Activated CD8-positive, alpha-beta memory T cell treated with anti-CD3 and anti-CD28 coated beads, Interleukin-2, amount 50 U/mL, for 1 hour (primary cell): Measurements from ENCODE around the gene KRT82.
"Not testable (repeated sequence)": the region's sequence is repeated elsewhere in the genome, so short reads cannot be mapped to it uniquely, and the experiment has no call there.

ENCODE experiments used
- DNase-seq: peaks from one replicate; pipeline ENCODE4 v3.0.0-alpha.2; 2020; ENCODE audit errors: extremely low read depth

Gene KRT82

DNA sequence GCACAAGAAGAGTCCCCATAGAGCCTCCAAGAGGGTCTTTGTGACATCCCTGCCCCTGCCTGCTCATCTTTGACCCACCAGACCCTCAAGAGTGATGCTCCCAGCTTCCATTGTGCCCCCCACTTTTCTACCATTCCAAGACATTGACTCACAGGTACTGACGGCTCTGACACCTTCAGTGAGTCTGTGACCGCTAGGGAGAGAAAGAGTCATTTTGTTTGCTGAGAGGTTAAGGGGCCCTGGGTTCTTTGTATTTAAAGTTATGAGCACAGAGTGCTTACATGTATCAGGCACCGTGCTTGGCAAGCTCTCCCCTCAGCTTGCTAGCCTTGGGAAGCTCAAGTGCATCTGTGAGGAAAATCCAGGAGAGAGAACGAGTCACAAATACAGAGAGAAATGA, 7.1 kb upstream of the KRT82 start:
- DNase-seq = no peak

DNA sequence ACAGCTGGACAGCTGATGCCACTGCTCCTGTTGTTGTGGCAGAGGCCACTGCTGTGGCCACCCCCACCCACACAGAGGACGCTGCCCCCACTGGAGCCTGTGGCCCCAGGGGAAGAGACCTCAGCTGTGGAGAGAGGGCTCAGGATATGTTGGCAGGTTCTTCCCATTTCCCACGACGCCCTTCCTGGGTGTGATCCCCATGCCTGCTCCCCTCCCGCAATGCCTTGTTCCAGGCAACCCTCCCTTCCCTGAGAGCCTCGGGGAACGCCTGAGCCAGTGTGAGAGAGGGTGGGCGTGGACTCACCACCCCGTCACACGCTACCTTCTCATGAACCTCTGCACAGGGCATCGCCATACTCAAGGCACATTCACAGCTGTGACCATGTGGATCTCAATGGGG, 5.7 kb upstream of the KRT82 start:
- no peak for DNase-seq

DNA sequence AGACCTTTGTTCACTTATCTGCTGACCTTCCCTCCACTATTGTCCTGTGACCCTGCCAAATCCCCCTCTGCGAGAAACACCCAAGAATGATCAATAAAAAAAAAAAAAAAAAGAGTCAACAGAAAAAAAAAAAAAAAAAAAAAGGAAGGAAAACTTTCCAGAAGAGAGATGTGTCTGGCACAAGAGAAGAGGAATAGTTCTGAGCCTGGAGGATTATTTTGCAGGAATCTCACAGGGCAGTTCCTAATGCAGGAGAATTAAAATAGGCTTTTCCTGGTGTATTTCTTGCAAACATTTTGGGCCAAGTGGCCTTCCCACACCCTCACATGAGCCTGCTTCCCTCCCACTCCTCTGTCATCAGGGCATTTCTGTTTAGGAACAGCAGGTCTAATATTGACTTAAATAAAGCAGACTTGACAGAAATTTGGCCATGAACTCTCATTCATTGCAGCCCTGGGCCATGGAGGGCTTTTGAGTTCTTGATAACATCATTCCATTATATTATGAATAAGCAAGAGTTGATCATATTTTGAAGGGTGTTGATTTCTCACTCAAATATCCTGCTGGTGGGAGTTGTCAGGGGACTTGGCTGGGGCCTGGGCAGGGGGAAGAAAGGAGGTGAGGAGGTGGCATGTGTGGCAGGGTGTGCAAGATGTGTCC, 4.6 kb upstream of the KRT82 start:
- DNase-seq = not testable (repeated sequence)

DNA sequence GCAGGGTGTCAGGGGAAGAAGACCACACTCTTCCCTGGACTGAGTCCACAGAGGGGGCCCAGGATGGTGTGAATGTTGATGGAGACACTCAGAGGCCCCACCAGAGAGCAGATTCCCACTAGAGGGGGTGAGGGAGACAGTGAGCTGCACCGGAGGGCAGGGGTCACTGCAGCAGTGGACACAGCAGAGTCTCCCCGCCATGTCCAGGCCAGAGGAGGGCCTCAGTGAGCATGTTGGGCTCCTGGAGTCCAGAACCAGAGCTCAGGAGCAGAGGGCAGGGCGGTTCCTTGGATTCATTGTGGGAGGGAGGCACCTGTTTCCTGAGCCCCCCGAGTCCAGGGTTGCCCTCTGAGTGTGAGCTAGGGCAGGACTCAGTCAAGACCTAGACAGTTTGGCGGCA, 1.8 kb upstream of the KRT82 start:
- DNase-seq = no peak

DNA sequence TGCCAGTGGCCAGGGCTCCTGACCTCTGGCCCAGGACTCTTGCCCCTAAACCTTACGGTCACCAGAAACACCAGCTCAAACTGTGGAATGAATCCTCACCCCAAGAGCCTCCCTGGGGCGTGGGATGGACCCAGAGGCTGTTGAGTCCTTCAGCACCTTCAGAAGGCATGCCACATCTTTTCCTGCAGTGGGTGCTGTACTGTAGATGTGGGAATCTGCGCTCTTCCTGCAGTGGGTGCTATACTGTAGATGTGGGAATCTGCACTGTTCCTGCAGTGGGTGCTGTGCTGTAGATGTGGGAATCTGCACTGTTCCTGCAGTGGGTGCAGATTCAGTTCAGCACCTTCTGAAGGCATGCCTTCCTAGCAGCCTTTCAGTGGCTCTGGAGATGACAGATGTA, 1.2 kb downstream of the KRT82 start:
- no peak for DNase-seq

DNA sequence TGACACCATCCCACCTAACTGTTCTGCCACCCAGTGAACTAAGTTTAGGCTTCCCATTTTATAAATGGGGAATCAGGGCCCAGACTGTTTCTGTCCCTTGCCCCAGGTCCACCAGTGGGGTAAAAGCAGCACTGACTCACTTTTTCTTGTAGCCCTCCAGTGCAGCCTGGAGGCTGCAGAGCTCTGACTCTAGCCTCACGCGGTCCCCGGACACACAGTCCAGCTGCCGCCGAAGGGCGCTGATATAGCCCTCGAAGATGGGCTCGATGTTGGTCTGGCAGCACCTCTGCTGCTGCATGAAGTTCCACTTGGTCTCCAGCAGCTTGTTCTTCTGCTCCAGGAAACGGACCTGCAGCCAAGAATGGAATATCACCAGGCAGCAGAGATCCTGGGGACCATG, 2.6 kb downstream of the KRT82 start:
- no peak for DNase-seq

DNA sequence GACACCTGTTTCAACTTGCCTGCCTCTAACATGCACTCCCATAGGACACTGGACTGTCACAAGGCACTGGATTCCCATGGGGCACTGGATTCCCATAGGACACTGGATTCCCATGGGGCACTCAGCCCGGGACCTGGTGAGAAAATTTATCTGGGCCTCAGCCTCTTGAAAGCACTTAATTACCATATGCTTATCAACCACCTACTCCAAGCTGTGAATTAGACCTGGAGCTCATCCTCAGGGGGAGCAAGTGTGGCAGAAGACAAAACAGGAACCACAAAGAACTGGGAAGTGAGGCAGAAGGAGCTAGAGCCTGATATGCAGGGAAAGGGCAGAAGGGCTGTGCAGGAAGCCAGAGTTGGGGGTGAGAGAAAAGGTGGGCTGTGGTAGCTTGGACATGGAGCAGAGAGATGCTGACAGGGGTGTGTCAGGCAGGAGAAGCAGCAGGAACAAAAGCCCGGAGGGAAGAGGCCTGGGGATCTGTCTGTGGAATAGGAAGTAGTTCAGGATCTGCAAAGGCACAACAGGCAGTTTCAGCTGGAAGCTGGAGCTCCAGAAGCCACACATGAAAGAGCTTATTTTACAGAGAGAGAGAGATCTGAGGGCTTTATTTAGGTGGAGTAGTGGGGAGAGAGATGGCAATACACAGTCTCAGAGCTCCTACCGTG, 3.1 kb downstream of the KRT82 start:
- no peak for DNase-seq

DNA sequence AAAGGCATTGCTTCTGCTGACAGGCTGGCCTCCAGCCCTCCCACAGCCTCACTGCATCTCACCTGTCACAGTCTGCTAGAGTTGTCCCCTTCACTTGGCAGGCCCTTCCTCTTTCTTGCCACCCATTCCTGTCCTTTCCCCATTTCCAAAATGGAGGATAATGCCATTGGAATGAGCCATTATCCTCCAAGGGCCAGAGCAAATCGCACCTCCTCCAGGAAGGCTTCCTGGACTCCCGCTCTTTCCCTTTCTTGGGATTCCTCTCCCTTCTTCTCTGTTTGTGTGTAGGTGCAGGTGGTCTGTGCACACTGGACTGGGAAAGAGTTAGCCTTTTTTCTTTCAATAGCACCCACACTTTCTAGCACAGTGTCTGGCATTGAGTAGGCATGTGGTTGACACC, 3.8 kb downstream of the KRT82 start:
- DNase-seq = no peak

DNA sequence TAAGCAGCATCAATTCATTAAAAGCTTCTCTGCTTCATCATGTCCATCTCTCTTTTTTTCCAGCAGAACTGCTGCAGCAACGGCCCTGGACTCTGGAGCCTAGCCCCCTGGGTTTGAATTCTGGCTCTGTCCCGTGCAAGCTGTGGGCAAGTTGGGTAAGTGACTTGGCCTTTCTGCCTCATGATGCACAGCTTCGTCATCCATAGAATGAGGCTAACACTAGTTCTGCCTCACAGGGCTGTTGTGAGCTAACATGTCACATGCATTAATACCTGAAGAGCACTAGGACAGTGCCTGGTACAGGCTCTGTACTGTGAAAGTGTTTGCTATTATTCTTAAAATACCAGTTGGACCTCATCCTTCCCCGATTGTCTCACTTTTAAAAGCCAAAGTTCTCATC, 4.2 kb downstream of the KRT82 start:
- DNase-seq = no peak

DNA sequence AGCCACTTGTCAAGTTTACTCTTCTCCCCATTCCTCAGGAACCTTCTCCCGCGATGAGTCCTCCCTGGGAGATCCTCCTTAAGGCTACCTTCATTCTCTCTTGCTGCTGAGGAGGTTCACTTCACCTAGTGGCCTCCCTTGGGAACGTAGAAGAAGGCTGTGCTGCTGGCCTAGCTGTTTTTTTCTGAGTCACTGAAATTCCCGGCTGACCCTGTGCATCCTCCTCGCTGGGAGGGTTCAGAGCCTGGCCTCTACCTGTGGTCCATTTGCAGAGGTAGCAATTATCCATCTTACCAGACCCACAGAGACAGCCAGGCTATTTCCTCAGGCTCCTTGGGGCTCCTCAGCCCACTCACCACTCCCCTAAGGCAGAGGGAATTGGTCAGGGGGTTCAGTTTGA, 4.6 kb downstream of the KRT82 start:
- DNase-seq = no peak

DNA sequence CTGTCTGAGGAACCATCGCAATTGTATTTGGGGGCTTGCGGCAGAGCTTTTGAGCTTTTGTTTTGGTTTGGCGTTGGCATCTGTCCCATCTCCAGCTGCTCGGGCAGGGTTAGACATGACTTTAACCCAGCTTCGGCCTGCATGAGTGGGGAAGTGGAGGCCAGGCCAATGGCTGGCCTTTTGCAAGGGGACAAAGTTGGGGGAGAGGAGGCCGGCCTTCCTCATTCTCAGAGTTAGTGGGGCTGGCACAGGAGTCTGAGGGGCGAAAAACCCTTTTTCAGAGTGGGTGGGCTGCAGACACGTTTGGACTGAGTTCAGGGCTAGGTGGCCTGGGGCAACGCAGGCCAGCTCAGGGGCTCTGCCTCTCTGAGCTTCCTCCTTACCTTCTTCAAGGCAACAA, 5.2 kb downstream of the KRT82 start:
- no peak for DNase-seq

DNA sequence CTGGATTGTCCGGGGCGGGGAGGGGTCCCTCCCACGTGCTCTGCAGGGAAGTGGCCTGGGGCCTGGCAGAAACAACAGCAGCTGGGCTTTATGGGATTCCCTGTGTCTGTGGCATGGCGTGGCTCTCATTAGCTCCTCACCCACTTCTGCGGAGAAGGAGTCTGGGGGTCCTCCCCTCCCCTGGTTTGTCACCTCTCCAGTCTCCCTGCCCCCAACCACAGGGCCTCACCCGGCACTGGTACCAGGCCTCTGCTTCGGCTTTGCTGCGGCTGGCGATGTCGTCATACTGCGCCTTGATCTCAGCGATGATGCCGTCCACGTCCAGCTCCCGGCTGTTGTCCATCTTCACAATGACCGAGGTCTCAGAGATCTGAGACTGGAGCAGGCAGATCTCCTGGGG, 6.4 kb downstream of the KRT82 start:
- DNase-seq = no peak

DNA sequence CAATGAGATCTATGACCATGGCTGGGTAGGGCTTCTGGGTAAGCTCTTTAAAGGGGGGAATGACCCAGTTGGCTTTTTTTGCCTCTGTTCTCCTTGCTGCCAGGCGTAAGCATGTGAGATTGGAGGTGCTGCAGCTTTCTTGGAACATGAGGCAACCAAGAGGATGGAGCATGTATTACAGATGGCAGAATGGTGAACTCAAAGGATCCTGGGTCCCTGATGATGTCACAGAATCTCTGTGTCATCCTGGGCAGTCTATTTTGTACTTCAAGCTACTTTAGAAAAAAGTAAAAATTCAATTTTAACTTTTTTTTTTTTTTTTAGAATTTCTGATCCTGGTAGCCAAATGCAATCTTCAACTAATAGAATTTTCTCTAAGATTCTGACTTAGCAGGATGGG, 8.0 kb downstream of the KRT82 start:
- DNase-seq = no peak

DNA sequence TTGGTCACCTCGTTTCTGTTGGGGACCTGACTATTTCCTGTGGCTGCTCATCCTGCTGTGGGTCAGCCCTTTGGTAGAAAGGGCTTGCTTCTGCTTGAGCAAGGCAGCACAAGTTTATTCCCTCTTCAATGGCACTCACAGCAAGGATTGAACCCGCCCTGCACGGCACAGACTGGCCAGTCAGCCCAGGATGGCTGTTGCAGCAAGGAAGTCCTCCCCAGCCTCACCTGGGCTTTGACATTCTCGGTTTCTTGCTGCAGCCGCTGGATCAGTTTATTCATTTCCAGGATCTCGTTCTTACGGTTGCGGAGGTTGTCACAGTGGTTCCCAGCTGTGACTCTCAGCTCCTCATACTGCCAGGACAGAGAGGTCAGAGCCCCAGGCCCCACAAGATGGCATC, 9.5 kb downstream of the KRT82 start:
- no peak for DNase-seq

DNA sequence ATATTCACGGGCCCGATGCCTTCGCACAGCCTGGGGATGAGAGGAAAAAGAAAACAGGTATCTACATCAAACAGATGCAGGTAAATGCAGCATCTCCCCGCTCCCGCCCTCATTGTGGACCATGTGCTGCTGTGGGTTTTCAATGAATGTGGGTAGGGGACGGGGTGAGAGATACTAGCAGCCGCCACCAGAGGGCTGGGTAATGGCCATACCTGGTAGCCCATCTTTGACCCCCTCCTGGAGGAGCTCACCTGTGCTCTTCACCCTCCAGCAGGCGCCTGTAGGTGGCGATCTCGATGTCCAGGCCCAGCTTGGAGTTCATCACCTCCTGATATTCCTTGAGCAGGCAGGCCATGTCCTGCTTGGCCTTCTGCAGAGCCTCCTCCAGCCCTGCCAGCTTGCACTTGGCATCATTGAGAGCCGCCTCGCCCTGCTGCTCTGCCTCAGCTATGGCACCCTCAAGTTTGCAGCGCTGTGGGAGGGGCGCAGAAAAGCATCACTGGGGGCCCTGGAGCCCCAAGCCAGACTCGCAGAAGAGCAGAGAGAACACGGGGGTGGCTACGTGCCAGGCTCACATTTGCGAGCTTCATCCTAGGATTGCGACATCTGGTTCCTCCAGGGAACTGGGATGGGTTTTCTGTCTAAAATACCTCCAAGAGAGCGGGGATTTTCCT, 10.2 kb downstream of the KRT82 start:
- no peak for DNase-seq

DNA sequence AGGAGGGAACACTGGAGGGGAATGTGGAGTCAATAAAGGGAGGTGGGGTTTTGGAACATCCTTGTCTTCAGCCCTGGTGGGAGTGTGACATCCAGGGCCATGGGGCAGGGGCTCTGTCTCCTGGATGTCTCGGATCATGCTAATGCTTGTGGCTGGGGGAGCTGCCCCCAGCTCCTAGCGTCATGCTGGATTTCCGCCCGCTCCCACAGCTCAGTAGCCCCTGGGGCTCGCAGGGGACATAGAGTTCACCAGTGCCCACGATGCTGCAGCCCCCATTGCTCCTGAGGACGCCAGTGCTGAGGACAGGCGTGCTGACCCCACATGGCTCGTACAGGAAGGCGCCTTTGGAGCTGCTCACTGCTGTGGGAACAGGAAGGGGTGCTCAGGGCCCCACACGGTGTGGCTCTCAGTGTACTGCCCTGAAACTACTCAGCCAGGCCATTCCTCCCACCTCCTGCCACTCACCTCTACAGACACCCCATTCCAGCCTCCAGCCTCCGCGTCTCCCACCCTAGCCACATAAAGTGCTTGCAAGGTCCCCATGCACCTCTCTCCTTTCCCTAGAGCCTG, 11.2 kb downstream of the KRT82 start:
- no peak for DNase-seq

DNA sequence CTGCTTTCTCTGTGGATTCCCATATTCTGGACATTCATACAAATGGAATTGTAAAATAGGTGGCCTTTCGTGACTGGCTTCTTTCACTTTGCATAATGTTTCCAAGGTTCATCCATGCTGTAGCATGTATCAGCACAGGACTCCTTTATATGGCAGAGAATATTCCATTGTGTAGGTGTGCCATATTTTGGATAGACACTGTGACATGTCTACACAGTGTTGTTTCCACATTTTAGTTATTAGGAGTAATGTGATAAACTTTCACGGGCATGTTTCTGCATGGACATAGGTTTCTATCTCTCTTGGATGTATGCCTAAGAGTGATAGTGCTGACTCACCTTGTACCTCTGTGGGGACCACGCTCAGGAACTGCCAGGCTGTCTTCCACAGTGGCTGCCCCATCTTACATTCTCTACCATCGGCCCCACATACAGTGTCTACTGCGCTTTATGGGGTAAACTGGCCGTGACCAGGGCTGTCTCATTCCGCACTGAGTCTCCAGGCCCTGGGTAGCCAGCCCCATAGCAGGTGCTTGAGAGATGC, 13.6 kb downstream of the KRT82 start:
- no peak for DNase-seq

DNA sequence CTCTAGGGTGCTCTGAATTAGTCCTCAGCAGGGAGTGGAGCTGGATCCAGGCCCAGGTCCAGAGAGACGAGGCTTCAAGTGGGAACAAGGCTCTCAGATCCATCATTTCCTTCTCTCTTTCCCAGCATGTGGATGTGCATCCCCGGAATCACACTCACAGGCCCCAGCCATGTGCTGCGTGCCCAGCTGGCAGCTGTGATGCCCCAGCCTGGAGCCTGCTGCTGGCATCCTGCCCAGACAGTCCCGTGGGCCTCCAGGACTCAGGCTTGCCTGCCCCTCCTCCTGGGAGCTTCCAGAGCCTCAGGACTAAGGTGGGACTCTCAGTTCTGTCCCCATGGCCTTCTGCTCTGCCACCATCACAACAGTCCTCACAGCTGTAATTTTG, 14.5 kb downstream of the KRT82 start:
- no peak for DNase-seq

DNA sequence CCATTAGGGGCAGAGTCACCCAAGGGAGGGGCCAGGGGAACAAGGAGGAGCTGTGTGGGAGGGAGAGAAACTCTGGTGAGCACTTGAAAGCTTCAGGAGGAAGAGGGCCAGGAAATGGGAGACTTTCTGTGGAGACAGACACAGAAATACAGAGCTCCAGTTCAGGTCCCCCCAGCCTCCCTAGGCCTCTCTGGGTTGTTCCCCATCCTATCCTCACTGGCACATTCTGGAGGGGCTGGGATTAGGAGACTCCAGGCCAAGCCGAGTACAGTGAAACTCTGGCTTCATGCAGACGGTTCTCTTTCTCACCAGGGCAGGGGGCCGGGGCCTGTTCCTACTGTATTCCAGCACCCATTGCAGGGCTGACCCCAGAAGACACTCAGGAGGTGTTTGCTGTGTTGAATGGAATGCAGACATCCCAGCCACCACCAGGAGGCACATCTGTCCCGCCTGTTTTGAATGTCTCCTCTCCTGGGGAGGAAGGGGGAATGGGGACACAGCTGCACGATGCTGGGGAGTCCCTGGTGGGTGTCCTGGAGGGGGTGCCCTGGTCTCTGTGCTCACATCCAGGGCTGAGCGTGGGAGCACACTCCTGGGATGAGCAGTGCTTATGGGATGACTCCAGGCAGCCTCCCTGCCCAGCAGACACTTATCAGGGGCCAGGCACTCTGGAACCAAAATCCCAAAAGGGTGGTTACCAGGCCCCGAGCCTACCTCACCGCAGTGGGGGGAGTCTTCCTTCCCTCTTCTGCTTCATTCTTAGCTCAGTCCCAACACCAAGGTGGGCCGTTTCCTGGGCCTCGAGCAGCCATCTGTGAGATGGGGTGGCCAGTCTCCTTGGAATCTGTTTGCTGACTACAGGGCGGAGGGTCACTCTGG, 15.2 kb downstream of the KRT82 start:
- DNase-seq = no peak

DNA sequence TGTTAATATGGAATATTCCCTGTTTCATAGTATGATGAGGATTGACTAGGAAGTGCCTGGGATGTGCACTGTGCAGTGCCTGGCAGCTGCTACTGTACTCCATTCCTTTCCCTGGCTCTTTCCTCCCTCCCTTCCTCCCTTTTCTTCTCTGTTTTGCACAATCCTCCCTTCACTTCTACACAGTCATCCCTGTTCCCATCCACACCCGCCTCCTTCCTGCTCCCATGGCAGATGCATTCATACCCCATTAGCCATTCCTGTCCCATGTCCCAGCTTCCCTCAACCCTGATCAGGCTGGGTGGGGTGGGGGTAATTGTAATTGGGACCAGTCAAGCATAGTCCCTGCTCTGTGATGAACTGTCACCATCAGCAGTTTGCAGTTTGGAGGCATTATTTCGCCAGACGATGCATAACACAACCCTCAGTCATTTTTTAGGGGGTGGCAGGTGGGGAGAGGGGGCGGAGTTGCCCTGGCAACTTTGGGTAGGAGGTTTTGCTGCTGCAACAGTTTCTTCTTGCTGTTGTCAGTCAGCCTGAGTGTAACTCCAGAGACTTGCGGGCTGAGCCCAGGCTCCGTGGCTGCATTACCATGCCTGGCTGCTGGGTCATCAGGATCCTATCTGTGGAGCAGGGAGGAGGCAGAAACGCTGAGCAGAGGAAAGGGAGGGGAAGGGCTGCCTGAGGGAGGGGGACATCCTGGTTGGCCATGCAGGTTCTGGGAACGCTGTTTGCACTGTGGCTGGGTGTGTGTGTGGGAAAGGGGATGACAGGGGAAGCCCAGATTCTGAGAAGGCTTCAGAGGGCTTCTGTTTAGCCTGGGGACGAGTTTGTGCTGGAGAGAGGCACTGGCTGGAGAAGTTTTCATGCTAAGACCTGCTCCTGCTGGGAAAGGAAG, 16.6 kb downstream of the KRT82 start:
- no peak for DNase-seq

DNA sequence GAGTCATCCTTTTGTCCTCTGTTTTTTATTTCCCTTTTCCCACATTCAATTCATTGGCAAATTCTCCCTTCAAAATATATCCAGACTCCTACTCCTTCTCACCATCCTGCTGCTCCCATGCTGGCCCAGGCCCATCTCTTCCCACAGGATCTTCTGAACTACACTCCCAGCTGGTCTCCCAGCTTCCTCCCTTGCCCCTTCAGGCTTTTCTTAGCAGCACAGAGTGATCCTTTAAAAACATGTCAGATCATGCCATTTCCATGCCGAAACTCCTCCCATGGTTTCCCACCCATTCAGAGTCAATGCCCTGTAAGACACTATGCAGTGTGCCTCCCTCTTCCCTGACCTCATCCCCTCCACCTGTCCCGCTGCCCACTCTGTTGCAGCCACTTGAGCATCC, 18.3 kb downstream of the KRT82 start:
- DNase-seq = no peak
